LNCaP clone FGC (cell line): ENCODE measurements around the gene KCNJ14.

Source experiments
- DNase-seq: peaks from one replicate; pipeline ENCODE4 v3.0.0-alpha.2; 2011; ENCODE audit warnings: low read depth
- H3K4me3 ChIP-seq: 2 replicates; pipeline ENCODE4 v1.5.1; 2011; ENCODE audit warnings: mild to moderate bottlenecking, low read depth, low read length, control low read depth
- TF ChIP-seq, protein P1 (sequence below): IDR thresholded peaks from 2 replicates; pipeline ENCODE4 v1.5.1; 2012; ENCODE audit warnings: mild to moderate bottlenecking; ENCODE audit not compliant: control insufficient read depth, insufficient read depth; ENCODE audit errors: extremely low read depth

KCNJ14 gene

DNA sequence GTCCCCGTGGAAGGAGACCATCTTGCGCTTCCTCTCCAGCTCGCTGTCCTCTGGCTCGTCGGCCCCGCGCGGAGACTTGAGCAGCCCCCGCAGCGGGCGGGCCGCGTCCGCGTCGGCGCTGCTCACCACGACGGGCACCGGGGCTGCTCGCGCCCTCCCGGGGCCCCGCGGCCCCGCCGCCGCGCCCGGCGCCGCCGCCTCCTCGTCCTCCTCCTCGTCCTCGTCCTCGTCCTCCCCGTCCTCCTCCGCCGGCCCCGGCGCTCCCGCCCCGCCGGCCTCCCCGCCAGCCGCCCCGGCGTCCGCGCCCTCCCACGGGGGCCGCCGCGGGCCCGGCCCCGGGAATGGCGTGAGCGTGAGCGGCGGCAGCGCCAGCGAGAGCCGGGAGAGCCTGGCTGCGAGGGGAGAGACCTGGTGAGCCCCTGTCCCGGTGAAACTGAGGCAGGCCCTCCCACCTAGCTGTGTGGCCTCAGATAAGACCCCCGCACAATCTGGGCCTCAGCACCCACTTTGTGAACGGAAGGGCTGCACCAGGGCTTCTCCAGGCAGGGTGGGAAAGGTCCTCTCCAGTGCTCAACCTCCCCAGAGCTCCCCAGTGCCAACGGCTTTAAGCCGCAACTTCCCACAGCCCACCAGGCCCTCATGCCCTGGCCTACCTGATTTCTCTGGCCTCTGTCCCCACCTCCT lies 38.5 kb downstream of the KCNJ14 start:
- DNase-seq = no peak
- H3K4me3 ChIP-seq = peak overlapping the region; percentile 51
- TF ChIP-seq, protein P1, sequence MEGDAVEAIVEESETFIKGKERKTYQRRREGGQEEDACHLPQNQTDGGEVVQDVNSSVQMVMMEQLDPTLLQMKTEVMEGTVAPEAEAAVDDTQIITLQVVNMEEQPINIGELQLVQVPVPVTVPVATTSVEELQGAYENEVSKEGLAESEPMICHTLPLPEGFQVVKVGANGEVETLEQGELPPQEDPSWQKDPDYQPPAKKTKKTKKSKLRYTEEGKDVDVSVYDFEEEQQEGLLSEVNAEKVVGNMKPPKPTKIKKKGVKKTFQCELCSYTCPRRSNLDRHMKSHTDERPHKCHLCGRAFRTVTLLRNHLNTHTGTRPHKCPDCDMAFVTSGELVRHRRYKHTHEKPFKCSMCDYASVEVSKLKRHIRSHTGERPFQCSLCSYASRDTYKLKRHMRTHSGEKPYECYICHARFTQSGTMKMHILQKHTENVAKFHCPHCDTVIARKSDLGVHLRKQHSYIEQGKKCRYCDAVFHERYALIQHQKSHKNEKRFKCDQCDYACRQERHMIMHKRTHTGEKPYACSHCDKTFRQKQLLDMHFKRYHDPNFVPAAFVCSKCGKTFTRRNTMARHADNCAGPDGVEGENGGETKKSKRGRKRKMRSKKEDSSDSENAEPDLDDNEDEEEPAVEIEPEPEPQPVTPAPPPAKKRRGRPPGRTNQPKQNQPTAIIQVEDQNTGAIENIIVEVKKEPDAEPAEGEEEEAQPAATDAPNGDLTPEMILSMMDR = no peak

DNA sequence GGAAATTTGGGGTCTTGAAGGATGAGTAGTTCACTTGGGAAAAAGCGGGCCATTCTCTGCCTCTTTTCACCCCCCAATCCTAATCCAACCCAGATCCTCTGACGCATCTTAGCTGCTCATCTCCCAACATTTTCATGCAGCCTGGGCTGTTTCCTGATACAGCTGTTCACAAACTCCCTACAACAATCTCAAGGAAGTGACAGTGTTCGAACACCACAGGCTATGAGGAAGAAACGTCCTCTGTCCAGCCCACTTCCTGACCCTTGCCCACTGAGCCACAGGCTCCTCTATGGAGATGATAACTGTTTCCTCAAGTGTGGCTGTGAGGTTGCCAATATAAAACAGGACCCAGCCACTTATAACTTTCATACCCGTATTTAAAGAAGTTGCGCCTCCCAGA lies 40.0 kb downstream of the KCNJ14 start:
- DNase-seq = no peak
- no peak overlapping the region for H3K4me3 ChIP-seq
- TF ChIP-seq, protein P1 = no peak

DNA sequence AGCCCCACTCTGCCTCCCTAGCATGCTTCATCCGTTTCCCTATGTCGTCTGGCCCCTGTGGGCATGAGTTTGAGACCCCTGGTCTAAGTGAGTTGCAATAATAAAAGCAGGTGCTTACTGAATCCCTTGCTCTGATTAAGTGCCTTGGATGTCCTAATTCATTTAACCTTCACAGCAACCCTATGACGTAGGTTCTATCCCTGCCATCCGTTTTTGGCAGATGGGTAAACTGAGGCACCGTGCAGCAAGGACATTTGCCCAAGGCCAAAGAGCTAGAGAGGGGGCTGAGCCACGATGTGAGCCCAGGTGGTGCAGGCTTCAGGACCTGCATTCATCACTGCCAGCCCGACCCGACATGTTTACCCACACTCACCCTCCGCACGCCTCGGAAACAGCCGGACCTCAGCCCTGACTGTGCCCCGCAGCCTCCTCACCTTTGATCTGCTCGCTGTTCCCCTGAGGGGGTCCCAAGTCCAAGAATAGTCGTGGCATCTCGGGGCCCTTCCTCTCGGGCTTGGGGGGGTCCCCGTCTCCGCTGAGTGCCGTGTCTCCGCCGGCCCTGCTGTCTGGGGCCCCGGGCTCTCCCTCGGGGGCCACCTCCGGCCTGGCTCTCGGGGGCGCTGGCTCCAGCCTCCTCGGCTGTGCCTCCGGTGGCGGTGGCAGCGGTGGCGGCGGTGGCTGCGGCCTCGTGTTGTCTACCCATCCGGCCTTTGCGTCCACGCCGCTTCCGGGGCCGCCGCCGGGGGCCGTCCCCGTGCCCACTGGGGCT lies 41.8 kb downstream of the KCNJ14 start:
- no peak overlapping the region for H3K4me3 ChIP-seq
- DNase-seq = no peak
- TF ChIP-seq, protein P1 = no peak

DNA sequence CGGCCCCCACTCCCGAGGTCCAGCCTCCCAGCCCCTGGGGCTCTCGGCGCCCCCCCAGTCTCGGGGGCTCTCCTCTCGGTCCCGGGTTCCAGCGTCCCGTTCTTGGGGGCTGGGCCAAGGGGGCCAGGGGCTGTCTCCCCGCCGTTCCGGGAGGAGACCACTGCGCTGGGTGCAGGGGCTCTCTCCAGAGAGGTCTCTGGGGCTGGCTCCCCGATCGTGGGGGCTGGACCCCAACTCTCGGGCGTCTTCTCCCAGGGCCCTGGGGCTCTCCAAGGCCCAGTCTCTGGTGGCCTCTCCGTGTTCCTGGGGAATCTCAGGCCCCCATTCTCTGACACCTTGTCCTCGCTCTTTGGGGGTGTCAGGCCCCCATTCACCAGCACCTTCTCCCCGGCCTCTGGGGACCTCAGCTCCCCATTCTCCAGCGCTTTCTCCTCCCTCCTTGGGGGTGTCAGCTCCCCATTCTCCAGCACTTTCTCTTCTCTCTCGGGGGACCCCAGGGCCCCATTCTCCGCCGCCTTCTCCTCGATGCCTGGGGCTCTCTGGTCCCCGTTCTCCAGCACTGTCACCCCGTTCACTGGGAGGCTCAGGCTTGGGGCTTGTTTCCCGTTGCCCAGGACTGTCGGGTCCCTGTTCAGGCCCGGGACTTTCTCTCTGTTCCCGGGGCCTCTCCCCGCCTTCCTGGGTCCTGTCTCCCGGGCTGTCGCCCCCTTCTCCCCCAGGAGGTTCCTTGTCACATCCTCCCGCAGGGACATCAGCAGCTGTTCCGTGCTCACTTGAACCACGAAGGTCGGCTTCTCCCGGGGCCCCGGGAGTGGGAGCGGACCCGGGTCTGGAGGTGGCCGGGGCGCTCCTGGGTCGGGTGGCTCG lies 42.6 kb downstream of the KCNJ14 start:
- H3K4me3 ChIP-seq = no peak overlapping the region
- DNase-seq = no peak
- TF ChIP-seq, protein P1 = no peak

DNA sequence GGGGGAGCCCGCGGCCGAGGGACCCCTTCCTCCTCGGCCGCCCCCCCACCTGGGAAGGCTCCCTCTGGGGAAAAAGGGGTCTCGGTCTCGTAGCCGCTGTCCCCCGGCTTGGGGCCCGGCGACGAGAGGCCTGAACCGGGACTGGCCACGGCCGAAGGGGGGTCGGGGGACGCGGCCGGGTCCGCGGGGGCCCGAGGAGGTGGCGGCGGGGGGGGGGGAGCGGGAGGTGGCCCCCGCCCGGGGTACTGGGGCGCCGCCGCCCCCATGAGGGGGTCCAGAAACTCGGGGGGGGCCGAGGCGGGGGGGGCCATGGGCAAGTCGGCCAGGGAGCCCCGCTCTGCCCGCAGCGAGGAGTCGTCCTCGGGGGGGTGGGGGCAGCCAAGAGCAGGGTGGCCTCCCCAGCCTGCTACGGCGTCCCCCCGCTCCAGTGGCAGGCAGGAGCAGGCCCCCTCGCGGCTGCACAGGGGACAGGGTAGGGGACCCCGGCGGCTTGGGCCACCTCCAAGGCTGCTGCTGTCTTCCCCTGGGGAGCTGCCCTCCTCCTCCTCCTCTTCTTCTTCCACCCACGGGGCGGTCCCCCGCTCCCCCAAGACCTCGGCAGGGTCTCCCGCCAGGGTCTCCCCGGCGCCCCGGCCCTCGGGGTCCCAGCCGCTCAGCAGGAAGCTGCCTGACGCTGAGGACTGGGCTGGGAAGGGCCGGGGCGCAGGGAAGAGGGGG lies 43.4 kb downstream of the KCNJ14 start:
- no peak for DNase-seq
- TF ChIP-seq, protein P1 = no peak
- no peak overlapping the region for H3K4me3 ChIP-seq

DNA sequence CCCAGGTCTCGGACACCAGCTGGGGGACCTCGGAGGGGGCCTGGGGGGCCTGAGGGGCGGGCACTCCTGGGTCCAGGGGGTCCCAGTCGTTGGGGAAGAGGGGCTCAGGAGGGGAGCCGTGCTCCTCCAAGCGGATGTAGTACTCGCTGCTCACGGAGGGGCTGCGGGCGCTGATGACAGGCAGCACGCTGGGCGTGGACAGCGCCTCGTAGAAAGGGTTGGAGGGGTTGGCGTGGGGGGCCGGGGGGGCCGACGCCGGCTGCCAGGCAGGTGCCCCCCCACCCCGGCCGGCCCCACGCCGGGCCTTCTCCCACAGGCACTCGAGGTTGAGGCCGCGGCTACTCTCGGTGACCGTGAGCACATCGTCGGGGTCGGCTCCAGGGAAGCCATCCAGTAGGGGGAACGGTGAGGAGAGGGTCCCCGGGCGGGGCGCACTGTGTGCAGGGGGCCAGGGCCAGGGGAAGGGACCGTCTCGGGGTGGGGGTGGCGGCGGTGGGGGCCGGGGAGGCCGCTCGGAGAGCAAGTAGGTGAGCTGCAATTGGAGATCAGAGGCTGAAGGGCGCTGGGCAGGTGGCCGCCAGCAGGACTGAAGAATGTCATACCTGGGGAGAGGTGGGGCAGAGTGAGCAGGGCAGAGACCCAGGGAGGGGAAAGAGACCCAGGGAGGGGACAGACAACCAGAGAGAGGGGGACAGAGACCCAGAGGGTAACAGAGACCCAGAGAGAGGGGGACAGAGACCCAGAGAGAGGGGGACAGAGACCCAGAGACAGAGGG lies 44.1 kb downstream of the KCNJ14 start:
- TF ChIP-seq, protein P1 = no peak
- H3K4me3 ChIP-seq = no peak overlapping the region
- DNase-seq = no peak
